Esophagus muscularis mucosa (tissue), 4 donors: ENCODE data around the gene COPS7B. TPM values are rescaled to one million over a fixed set of nuclear protein-coding genes. Genes with fewer than 3 reads are reported as not detected.

Source experiments
- DNase-seq: peaks from one replicate; pipeline ENCODE4 v3.0.0-alpha.2; 2017; ENCODE audit errors: extremely low spot score
- H3K27ac ChIP-seq, 4 donors: fragments of 200-600 bp; sonication (generic); replicated peaks in 1 of 4; 1 replicate in 3 of 4; 2 replicates in 1 of 4; pipeline ENCODE4 v1.5.1; 2016 to 2019; ENCODE audit warnings: mild to moderate bottlenecking in 1 of 4
- H3K27me3 ChIP-seq, 4 donors: fragments of 200-600 bp; sonication (generic); one replicate each; pipeline versions ENCODE4 v1.5.1 to v1.6.0; 2016 to 2019
- H3K36me3 ChIP-seq, 4 donors: fragments of 200-600 bp; sonication (generic); one replicate each; pipeline ENCODE4 v1.5.1; 2016 to 2019
- H3K4me1 ChIP-seq, 4 donors: fragments of 200-600 bp; sonication (generic); one replicate each; pipeline ENCODE4 v1.5.1; 2016 to 2019
- H3K4me3 ChIP-seq, 4 donors: fragments of 200-600 bp; sonication (generic); 1 replicate in 2 of 4; 2 replicates in 2 of 4; pipeline ENCODE4 v1.5.1; 2016 to 2019; ENCODE audit warnings: mild to moderate bottlenecking in 4 of 4, moderate library complexity in 1 of 4
- H3K9me3 ChIP-seq, 4 donors: fragments of 200-600 bp; sonication (generic); 1 replicate in 3 of 4; 2 replicates in 1 of 4; pipeline ENCODE4 v1.5.1; 2016 to 2019
- CTCF ChIP-seq, 3 experiments: fragments of 200-600 bp in 2 of 3; fragments of 450-650 bp in 1 of 3; sonication (generic) in 2 of 3; IDR thresholded peaks; one replicate each; pipeline ENCODE4 v1.5.1; 2017 to 2019; ENCODE audit warnings: antibody characterized with exemption in 3 of 3, mild to moderate bottlenecking in 2 of 3, moderate library complexity in 1 of 3
- EP300 ChIP-seq: sonication (generic); formaldehyde crosslinking; IDR thresholded peaks from one replicate; pipeline ENCODE4 v1.6.1; 2017; ENCODE audit warnings: antibody characterized with exemption
- POLR2A ChIP-seq: fragments of 450-650 bp; IDR thresholded peaks from one replicate; pipeline ENCODE4 v1.6.1; 2017; ENCODE audit warnings: antibody characterized with exemption, moderate library complexity, mild to moderate bottlenecking, low read depth
- POLR2AphosphoS5 ChIP-seq, 2 donors: sonication (generic); formaldehyde crosslinking; IDR thresholded peaks; one replicate each; pipeline ENCODE4 v1.6.1; 2017; ENCODE audit warnings: antibody characterized with exemption in 2 of 2
- WGBS: methylation state at CpG from one replicate; pipeline ENCODE4 v1.1.5; 2018; 5-methylcytosine and 5-hydroxymethylcytosine counted together
- intact Hi-C: fragments of 100-400 bp; cut with DNase I; formaldehyde crosslinking; loops from one replicate; pipeline ENCODE4 v1.15.1; 2023
- small RNA-seq, 3 donors: library from RNA; depleted of rRNA; stranded (forward); fragments of <200 nt; gene quantifications; one replicate each; pipeline ENCODE3, GENCODE V24; 2016
- total RNA-seq, 4 donors: library from RNA; depleted of rRNA; stranded (reverse); fragments of >200 nt; gene quantifications; one replicate each; pipeline versions ENCODE4 v1.1.0 to v1.2.1, GENCODE V29; 2016

COPS7B gene
- total RNA-seq, 4 donors from 2014 or later: 16.7 to 31.0 (median 24.6) TPM

- no peaks in the 10 kb centered on the region for H3K9me3 ChIP-seq
- no peaks in the 10 kb centered on the region for H3K36me3 ChIP-seq
- H3K27me3 ChIP-seq: no peaks in the 10 kb centered on the region
- WGBS: 81% methylated on average over 8 of the region's 9 CpGs
- intact Hi-C loops: no loop called here
- H3K4me1 ChIP-seq: no peaks in the 10 kb centered on the region
- H3K27ac ChIP-seq: no peak overlapping the region
- no peak overlapping the region for H3K4me3 ChIP-seq
- no peak for DNase-seq
- TF ChIP-seq EP300 (no peak), POLR2AphosphoS5 (IDR thresholded peaks at IDR 0.05) (no peak), POLR2A (no peak), CTCF (IDR thresholded peaks at IDR 0.05) (no peak)
Measured at GRCh38 chr2:231854616-231855125, 68.4 kb downstream of the COPS7B start.

- 82% methylated on average over 6 of the region's 6 CpGs for WGBS
- no peak for DNase-seq
- TF ChIP-seq EP300 (no peak), CTCF (IDR thresholded peaks at IDR 0.05) (no peak), POLR2A (no peak), POLR2AphosphoS5 (IDR thresholded peaks at IDR 0.05) (no peak)
- intact Hi-C loops: no loop called here
- Histone ChIP-seq H3K4me3 (no peak overlapping the region), H3K4me1 (no peaks in the 10 kb centered on the region), H3K36me3 (no peaks in the 10 kb centered on the region), H3K27ac (no peak overlapping the region), H3K9me3 (no peaks in the 10 kb centered on the region), H3K27me3 (peaks cover 0 to 3% (median 0%) of the 10 kb centered on the region in 4 donors)
Measured at GRCh38 chr2:231856959-231857358, 70.7 kb downstream of the COPS7B start.

Small RNAs within 50 kb of the gene (small RNA-seq; reads per million reads assigned to genes)
- gene AC073476.4: 0 reads per million in 3 donors

Other genes with a start within 250 kb of the COPS7B start
- gene TEX44, start 193.6 kb upstream of the COPS7B start, total RNA-seq: not detected
- 100 to 1,000 TPM; 571 to 894 (median 806) TPM for gene PTMA, start 77.9 kb upstream of the COPS7B start, total RNA-seq
- gene PDE6D, start 5.2 kb upstream of the COPS7B start, total RNA-seq: 10 to 100 TPM; 28.2 to 33.8 (median 30.0) TPM
- gene NPPC, start 140.0 kb downstream of the COPS7B start, total RNA-seq: under 1 TPM in 2 of 4 donors, not detected in 2; 0.66 to 0.98 TPM
- 10 to 100 TPM; 16.1 to 26.7 (median 22.0) TPM for gene DIS3L2, start 175.3 kb downstream of the COPS7B start, total RNA-seq